Liver (tissue), 9 donors: ENCODE measurements around the gene IRF8. TPM values are rescaled to one million over a fixed set of nuclear protein-coding genes. Genes with fewer than 3 reads are reported as not detected.

ENCODE experiments used
- DNase-seq: peaks from one replicate; pipeline ENCODE4 v3.0.0-alpha.2; 2017; ENCODE audit warnings: low spot score
- H3K27ac ChIP-seq, 2 donors: one replicate each; pipeline ENCODE4 v1.7.0; 2013; ENCODE audit warnings: inconsistent platforms in 2 of 2, low read length in 2 of 2, control low read depth in 1 of 2, low read depth in 1 of 2, mild to moderate bottlenecking in 1 of 2
- H3K27me3 ChIP-seq, 4 donors: one replicate each; pipeline versions ENCODE4 v1.6.1 to v1.7.0; 2013; ENCODE audit warnings: low read length in 3 of 4, inconsistent platforms in 1 of 4, mild to moderate bottlenecking in 1 of 4, moderate library complexity in 1 of 4; ENCODE audit not compliant: control insufficient read depth in 4 of 4, insufficient read depth in 4 of 4
- H3K36me3 ChIP-seq, 4 donors: one replicate each; pipeline versions ENCODE4 v1.6.1 to v1.7.0; 2013; ENCODE audit warnings: low read length in 3 of 4, mild to moderate bottlenecking in 3 of 4, low read depth in 1 of 4, moderate library complexity in 1 of 4; ENCODE audit not compliant: control insufficient read depth in 4 of 4, insufficient read depth in 3 of 4
- H3K4me1 ChIP-seq, 4 donors: one replicate each; pipeline versions ENCODE4 v1.6.1 to v1.7.0; 2013; ENCODE audit warnings: low read length in 3 of 4, mild to moderate bottlenecking in 3 of 4, moderate library complexity in 1 of 4; ENCODE audit not compliant: control insufficient read depth in 4 of 4, insufficient read depth in 4 of 4
- H3K4me3 ChIP-seq, 3 donors: one replicate each; pipeline versions ENCODE4 v1.6.1 to v1.7.0; 2013; ENCODE audit warnings: low read length in 3 of 3, control low read depth in 1 of 3, low read depth in 1 of 3, mild to moderate bottlenecking in 1 of 3
- H3K9ac ChIP-seq, 2 donors: one replicate each; pipeline ENCODE4 v1.7.0; 2013; ENCODE audit warnings: low read length in 2 of 2, mild to moderate bottlenecking in 2 of 2, moderate library complexity in 2 of 2, control low read depth in 1 of 2, low read depth in 1 of 2
- H3K9me3 ChIP-seq, 4 donors: one replicate each; pipeline versions ENCODE4 v1.6.1 to v1.7.0; 2013; ENCODE audit warnings: low read length in 3 of 4; ENCODE audit not compliant: control insufficient read depth in 4 of 4
- EGR1 ChIP-seq, 2 donors: IDR thresholded peaks; 2 replicates each; pipeline ENCODE4 v1.6.1; 2016 to 2018; ENCODE audit warnings: antibody characterized with exemption in 2 of 2, low read depth in 2 of 2
- FOXA1 ChIP-seq: IDR thresholded peaks from 2 replicates; pipeline ENCODE4 v1.6.1; 2016; ENCODE audit warnings: antibody characterized with exemption
- FOXA2 ChIP-seq: IDR thresholded peaks from 2 replicates; pipeline ENCODE4 v1.6.1; 2016; ENCODE audit warnings: antibody characterized with exemption
- GABPA ChIP-seq, 2 donors: IDR thresholded peaks in 1 of 2; conservative IDR thresholded peaks in 1 of 2; 2 replicates each; pipeline ENCODE4 v1.6.1; 2016; ENCODE audit warnings: antibody characterized with exemption in 2 of 2, mild to moderate bottlenecking in 1 of 2, moderate library complexity in 1 of 2
- HNF4A ChIP-seq, 2 donors: conservative IDR thresholded peaks; 2 replicates each; pipeline ENCODE4 v1.6.1; 2016; ENCODE audit warnings: antibody characterized with exemption in 2 of 2, mild to moderate bottlenecking in 2 of 2
- HNF4G ChIP-seq: IDR thresholded peaks from 2 replicates; pipeline ENCODE4 v1.6.1; 2016; ENCODE audit warnings: antibody characterized with exemption
- NR2F2 ChIP-seq: IDR thresholded peaks from 2 replicates; pipeline ENCODE4 v1.6.1; 2016; ENCODE audit warnings: antibody characterized with exemption
- RAD21 ChIP-seq, 2 donors: IDR thresholded peaks; 2 replicates each; pipeline ENCODE4 v1.6.1; 2016; ENCODE audit warnings: antibody characterized with exemption in 2 of 2, mild to moderate bottlenecking in 2 of 2
- REST ChIP-seq: IDR thresholded peaks from 2 replicates; pipeline ENCODE4 v1.6.1; 2016; ENCODE audit warnings: antibody characterized with exemption, mild to moderate bottlenecking
- RXRA ChIP-seq, 2 donors: IDR thresholded peaks; 2 replicates each; pipeline ENCODE4 v1.6.1; 2017 to 2018; ENCODE audit warnings: antibody characterized with exemption in 2 of 2, mild to moderate bottlenecking in 1 of 2
- TAF1 ChIP-seq: conservative IDR thresholded peaks from 2 replicates; pipeline ENCODE4 v1.6.1; 2016; ENCODE audit warnings: antibody characterized with exemption, mild to moderate bottlenecking
- YY1 ChIP-seq: IDR thresholded peaks from 2 replicates; pipeline ENCODE4 v1.6.1; 2016; ENCODE audit warnings: antibody characterized with exemption, mild to moderate bottlenecking
- WGBS: extraction: QIAGEN DNeasy Blood & Tissue Kit; methylation state at CpG from one replicate; pipeline ENCODE4 v1.1.7; 2013; 5-methylcytosine and 5-hydroxymethylcytosine counted together
- polyA plus RNA-seq, 2 donors: library from polyadenylated mRNA; stranded (reverse) in 1 of 2; unstranded in 1 of 2; fragments of 200-250 nt in 1 of 2; fragments of >200 nt in 1 of 2; fragmentation: Nextera tagmentation in 1 of 2; extraction: Ambion mirVana in 1 of 2; gene quantifications; one replicate each; pipeline versions ENCODE4 v1.2.1 to v1.2.3, GENCODE V29; 2013 to 2015
- total RNA-seq, 2 donors: library from RNA; depleted of rRNA; stranded (reverse); fragments of >200 nt; gene quantifications; one replicate each; pipeline ENCODE4 v1.2.3, GENCODE V29; 2014
- TF ChIP-seq, protein P1 (sequence below): fragments of 150-350 bp; IDR thresholded peaks from 2 replicates; pipeline ENCODE4 v1.5.1; 2017; ENCODE audit warnings: improper control_type of control experiment, low read depth, low read length; ENCODE audit not compliant: missing input control
- donor health status: healthy.
- donor health status: healthy.
- donor health status: healthy.
- donor health status: healthy.
- donor health status: healthy.

IRF8 gene
- total and polyA plus RNA-seq, 4 donors, result 5.1 to 25.8 (median 12.3) TPM

- H3K27ac ChIP-seq, result no peak overlapping the region
- no peak overlapping the region for H3K9ac ChIP-seq
- no peak overlapping the region for H3K4me3 ChIP-seq
- no peaks in the 10 kb centered on the region for H3K9me3 ChIP-seq
- no peak for DNase-seq
- H3K27me3 ChIP-seq, result no peaks in the 10 kb centered on the region
- H3K4me1 ChIP-seq, result no peaks in the 10 kb centered on the region
- WGBS, result 66% methylated on average over 5 of the region's 5 CpGs
- TF ChIP-seq, protein P1, sequence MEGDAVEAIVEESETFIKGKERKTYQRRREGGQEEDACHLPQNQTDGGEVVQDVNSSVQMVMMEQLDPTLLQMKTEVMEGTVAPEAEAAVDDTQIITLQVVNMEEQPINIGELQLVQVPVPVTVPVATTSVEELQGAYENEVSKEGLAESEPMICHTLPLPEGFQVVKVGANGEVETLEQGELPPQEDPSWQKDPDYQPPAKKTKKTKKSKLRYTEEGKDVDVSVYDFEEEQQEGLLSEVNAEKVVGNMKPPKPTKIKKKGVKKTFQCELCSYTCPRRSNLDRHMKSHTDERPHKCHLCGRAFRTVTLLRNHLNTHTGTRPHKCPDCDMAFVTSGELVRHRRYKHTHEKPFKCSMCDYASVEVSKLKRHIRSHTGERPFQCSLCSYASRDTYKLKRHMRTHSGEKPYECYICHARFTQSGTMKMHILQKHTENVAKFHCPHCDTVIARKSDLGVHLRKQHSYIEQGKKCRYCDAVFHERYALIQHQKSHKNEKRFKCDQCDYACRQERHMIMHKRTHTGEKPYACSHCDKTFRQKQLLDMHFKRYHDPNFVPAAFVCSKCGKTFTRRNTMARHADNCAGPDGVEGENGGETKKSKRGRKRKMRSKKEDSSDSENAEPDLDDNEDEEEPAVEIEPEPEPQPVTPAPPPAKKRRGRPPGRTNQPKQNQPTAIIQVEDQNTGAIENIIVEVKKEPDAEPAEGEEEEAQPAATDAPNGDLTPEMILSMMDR, result no peak
- no peak for TF ChIP-seq GABPA (IDR thresholded peaks at IDR 0.05 in 1 of 2, conservative IDR thresholded peaks at IDR 0.05 in 1 of 2)
- TF ChIP-seq FOXA2, result no peak
- TF ChIP-seq HNF4G, result no peak
- no peak for TF ChIP-seq RAD21 (IDR thresholded peaks at IDR 0.05)
- TF ChIP-seq YY1, result no peak
- no peak for TF ChIP-seq FOXA1
- no peaks in the 10 kb centered on the region for H3K36me3 ChIP-seq
These were observed 10.3 kb upstream of the IRF8 start for GRCh38 chr16:85888405-85889331.

DNA sequence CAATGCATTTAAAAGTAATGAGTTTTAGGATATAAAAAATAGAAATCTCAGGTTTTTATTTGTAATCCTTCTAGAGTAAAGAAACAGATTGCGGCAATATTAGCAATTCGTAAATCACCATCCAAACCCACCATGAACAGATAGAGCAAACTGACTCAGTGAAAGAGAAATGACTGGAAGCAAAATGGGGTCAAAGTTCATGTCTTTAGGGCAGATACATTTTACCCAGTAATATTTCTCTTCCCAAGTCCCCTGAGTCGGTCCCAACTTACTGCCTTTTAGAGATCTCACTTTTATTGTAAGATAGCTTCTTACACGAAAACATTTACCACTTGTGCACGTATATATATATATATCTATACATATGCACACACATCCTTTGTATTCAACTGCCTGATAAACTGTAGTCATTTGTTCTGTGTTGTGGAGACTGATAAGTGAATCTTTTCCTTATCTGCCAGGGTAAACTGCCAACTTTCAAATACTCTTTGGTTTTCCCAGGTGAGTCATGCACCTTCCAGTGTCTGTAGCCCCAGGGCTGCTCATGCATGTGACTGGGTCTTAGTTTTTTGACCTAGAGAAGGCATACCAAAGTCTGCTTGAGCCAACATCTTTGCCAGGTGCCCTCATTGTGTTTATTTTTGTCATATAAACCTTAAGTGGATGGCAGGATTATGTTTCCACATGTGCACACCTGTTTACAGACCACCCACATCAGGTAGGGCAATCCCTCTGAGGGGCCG, 7.8 kb upstream of the IRF8 start:
- H3K4me3 ChIP-seq, result no peak overlapping the region
- TF ChIP-seq FOXA2 (no peak), RAD21 (IDR thresholded peaks at IDR 0.05) (no peak), TAF1 (no peak), RXRA (IDR thresholded peaks at IDR 0.05) (no peak), REST (no peak), EGR1 (IDR thresholded peaks at IDR 0.05; ENCODE audit: low read depth in 2 of 2) (no peak), HNF4A (conservative IDR thresholded peaks at IDR 0.05) (no peak), NR2F2 (no peak), HNF4G (no peak)
- TF ChIP-seq, protein P1, result no peak
- no peaks in the 10 kb centered on the region for H3K9me3 ChIP-seq
- no peak overlapping the region for H3K27ac ChIP-seq
- WGBS, result 88% methylated on average over 6 of the region's 6 CpGs
- H3K4me1 ChIP-seq, result no peaks in the 10 kb centered on the region
- no peaks in the 10 kb centered on the region for H3K27me3 ChIP-seq
- H3K9ac ChIP-seq, result no peak overlapping the region
- no peaks in the 10 kb centered on the region for H3K36me3 ChIP-seq
- DNase-seq, result no peak
